GM19240 (cell line): ENCODE data around the gene LRRC15.
A peak's percentile ranks its signal among the peaks of the same experiment; 100 is the strongest.

Experiments
- DNase-seq: peaks from one replicate; pipeline ENCODE4 v3.0.0; 2011; ENCODE audit warnings: low spot score; ENCODE audit not compliant: insufficient read length

LRRC15 gene

DNA sequence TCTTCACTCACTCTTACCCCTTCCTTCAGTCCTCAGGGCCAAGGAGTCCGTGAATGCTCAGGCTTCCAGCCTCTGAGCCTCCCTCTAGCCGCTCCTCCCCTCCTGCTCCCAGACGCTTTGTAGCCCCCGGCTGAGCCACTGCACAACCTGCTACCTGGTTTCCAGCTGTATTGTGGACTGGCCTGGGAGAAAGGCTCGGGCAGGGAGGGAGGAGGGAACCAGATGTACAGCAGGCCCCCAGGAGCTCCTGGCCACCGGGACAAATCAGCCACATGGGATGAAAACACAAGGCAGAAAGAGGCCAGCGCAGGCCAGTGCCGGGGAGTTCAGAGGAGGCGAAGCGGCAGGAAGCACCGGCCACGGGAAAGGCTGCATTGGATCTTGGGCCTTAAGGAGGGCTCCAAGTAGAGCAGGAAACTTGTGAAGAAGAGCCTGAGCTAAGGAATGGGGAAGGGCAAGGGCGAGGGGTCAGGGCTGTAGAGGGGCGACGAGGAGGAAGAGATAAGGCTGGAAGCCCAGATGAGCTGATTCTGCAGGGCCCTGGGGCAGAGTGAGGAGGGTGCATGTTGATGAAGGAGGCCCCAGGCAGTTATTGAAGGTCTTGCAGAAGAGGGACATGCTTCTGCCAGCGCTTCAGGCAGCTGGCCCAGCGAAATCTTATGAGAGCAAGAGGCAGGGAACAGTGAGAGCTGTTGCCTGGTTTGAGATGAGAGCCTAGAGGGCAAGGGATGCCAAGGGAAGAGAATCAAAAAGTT is 32.8 kb downstream of the LRRC15 start:
- DNase-seq: no peak

DNA sequence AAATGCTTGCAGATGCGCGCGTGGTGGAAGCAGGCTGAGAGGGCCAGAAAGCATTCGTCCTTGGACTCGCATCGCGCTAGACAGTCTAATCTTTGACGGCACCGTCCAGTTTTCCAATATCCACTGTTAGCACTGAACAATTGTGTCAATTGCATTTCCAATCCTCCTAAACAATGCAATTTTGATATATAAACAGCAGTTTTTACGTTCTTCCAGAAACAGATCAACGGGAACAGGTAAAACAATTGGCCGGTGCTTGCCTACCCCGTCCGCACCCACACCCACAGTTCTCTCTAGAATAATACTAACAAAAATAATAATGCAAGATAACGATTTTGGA is 35.6 kb downstream of the LRRC15 start:
- no peak for DNase-seq

DNA sequence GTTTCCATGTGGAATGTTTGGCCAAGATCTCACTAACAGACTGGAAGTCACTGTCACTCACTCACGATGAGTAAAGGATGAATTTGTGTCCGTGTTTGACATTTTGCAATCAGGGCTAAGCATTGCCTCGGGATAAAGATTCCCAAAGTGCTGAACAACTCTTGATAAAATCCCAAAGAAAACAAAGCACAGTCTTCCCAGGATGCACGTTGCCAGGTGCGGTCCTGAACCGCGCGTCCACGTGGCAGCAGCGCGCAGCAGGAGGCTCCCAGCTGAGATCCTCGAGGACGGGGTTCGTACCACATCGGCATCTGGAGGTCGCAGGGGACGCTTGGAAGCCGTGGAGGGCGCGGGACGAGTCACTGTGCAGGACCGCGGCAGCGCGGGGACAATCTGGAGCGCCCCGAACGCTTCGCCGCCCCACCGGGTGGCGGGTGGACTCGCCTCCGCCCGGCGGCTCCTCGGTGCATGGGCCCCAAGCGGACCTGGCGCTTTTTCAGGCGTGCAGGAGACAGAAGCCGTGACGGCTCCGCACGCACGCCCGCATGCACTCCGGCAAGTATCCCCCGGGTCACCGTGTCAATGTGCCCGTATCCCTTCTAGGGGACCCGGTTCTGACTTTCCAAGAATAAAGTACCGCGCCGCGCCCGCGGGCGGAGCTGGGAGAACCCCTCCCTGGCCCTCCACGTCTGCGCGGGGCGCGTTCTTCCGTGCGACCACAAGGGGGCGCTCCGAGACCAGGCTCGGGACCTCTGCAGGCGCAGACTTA is 36.1 kb downstream of the LRRC15 start:
- DNase-seq: peak; percentile 65

DNA sequence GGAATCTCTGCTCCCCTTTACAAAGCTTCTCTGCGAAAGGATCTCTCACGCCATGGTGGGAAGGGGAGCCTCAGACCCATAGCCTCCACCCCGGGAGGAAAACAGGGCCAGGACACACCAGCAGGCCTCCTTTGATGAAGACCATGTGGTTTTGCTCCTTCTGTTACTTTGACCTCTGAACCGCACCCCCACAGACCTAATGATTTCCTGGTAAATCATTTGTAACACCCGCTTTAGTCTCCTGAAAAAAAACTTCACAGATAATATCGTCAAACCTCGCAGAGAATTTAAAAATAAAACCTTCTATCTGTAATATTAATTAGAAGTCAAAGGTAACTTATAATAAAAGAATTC is 36.7 kb downstream of the LRRC15 start:
- no peak for DNase-seq

DNA sequence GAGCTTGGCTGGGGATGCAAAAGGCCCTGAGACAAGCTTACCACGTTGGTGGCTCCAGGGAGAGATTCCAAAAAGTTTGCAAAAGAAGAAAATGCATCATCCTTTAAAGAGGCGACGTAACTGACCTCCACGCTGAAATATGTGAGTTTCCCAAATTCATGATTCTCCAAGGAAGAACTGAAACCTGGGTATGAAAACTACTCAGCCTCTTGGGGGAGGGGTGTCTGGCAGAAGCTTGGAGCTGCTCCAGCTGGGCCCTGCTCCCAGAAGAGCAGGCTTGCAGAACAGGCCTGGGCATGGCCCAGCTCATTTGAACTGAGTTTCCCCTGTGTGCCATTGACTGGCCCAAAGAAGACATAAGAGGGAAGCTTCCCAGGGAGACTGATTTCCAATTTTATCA is 39.0 kb downstream of the LRRC15 start:
- DNase-seq: no peak

DNA sequence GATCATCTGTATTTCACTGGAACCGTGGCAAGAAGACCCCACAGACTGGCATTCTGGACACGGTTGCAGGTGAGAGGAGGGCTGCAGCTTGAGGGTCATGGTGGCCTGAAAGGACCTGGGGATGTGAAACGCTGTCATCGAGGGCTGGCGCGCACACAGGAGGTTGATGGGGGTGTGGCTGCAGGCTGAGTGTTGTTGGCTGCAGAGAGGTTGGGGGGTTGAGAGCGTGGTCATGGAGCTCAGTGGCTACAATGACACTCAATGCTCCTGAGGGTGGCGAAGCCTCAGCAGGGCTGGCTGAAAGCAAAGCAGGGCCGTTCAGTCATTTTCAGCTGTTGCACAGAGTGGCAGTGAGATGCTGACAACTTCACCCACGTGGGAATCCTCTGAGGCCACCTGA is 39.4 kb downstream of the LRRC15 start:
- DNase-seq: no peak

DNA sequence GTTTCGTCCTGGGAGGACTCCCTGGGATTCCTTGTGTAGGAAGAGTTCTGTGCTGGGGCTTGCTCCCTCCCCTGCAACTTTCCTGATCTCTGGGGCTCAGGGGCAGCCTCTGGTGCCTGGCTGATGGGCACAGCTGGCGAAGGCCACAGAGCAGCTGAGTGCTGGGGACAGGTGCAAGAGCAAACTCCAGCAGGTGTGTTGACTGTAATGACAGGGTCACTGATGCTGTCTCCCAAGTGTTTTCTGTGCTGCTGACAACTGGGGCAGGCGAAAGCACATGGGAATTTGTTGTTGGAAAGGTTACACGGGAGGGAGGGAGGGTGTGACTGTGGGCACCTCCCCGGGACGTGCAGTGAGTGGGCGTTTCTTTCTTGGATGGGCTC is 40.0 kb downstream of the LRRC15 start:
- no peak for DNase-seq

DNA sequence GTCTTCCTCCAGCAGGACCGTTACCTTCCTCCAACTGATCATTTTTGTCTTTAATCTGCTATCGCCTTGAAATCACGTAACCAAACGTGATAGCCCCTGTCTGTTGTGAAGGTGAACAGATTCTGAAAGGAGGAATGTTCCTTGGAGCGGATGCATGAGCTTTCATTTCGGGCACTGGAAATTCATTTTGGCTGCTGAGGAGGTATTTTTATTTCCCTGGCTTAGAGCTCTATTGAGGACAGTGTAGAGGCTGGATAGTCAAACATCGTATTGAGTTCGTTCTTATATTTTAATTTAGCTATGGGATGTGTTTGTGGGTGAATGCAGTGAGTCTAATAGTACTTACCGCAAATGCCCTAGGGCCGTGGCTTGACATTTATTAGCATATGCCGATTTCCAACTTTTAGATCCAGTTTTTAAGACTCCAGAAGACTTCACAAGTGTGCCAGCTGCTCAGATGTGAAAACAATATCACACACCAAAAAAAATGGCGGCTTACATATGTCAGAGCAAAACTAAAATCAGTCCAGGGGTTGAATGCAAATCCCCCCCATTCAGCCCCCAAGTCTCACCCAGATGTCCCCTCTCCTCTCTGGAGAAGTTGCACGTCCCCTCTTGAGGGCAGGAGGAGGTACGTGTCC is 40.5 kb downstream of the LRRC15 start:
- DNase-seq: no peak

DNA sequence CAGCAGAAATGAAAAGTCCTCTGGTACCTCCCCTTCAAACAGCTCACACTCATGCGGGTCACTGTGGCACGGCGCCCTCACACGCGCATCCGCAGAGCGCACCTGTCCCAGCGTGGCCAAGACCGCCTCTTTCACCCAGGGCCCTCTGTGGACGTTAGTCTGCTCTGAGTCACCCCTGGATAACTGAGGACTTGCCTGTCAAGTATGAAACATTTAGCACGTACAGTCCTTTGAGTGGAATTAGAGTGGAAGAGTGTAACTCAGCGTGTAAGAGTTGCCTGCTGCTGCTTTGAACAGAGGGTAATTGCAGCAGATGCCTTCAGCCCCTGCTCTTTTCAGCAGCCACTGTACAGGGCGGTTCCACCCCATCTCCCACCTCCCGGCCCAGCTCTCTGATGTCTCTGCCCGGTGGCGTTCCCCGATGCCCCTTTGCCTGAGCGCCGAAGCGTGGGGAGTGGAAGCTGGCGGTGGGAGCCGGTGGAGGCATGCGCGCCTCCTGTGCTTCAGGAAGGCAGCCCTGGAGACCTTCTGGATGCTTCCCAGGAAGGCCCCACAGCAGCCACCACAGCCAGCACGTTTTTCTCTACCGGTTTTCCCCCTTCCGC is 41.4 kb downstream of the LRRC15 start:
- DNase-seq: no peak

DNA sequence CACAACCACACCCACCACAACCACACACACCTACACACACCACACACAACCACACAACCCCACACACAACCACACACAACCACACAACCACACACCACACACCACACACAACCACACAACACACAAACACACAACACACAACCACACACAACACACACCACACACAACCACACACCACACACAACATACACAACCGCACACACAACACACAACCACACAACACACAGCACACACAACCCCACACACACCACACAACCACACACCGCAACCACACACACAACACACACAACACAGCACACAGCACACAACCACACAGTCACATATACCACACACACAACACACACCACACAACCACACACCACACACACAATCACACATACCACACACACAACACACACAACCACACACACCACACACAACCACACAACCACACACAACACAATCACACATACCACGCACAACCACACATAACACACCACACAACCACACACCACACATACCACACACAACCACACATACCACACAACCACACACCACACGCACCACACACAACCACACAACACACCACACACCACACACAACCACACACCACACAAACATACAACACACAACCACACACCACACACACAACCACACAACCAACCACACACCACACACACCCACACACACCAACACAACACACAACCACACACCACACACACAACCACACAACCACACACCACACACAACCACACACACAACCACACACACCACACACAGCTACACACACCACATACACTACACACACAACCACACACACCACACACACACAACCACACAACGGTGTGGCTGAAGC is 42.1 kb downstream of the LRRC15 start:
- no peak for DNase-seq

DNA sequence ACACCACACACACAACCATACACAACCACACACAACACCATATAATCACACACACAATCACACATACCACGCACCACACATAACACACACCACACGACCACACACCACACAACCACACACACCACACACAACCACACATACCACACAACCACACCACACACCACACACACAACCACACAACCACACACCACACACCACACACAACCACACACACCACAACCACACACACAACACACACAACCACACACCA is 42.6 kb downstream of the LRRC15 start:
- no peak for DNase-seq

DNA sequence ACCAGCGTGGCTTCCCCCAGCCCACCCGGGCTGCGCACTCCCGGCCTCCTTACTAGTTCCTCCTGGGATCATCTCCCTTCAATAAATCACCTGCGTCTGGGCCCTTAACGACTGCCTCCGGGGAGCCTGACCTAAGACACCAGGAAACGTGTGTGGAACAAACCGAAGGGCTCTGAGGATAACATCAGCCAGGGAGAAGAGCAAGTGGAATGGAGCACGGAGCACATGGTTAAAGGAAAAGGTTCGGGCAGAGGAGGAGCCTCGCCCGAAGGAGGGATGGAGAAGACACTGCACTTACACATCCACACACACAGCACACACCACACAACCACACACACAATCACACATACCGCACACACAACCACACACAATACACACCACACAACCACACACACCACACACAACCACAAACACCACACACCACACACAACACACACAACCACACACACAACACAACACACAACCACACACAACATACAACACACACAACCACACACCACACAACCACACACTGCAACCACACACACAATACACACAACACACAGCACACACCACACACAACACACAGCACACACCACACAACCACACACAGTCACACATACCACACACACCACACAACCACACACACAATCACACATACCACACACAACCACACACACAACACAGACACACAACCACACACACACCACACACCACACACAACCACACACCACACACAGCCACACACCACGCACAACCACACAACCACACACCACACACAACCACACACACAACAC is 43.2 kb downstream of the LRRC15 start:
- DNase-seq: no peak

DNA sequence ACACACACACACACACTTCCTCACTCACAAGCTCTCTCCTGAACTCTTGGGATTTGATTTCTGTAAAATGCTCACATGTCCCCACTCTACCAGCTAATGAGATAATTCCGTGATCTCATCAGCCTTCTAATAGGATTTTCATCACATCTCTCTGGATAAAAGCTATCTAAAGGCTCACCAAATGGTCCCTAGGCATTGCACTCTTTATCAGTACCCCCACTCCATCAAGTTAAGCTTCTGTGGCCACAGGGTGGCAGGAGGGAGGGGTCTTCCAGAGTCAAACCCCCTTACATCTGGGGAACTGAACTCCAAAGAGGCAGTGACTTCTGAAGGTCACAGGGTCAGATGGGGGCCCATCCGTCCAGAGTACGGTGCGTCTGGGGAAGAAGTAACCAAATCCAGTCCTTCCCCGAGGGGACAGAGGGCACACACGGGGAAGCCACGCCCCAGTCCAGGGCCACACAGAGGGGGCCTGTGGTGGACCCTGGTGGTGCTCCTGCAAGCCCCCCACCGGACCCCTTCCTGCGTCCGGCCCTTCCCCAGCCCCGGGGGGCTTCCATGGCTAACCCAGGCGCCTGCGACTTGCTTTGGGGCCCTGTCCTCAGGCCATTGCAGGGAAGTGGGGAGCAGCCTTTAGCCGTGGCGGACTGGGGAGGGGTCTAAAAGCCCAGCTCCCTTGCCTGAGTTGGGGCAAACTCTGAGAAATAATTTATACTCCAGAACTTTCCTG is 44.0 kb downstream of the LRRC15 start:
- no peak for DNase-seq

DNA sequence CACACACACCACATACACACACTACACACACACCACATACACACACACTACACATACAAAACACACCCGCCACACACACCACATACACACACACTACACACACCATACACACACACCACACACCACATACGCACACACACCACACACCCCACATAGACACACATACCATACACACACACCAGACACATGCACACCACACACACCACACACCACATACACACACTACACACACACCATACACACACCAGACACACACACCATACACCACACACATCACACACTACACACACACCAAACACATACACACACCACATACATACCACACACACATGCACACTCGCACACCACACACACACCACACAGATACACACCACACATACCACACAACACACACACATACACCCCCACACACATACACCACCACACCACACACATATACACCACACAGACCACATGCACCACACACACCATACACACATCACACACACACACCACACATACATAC is 44.7 kb downstream of the LRRC15 start:
- no peak for DNase-seq

DNA sequence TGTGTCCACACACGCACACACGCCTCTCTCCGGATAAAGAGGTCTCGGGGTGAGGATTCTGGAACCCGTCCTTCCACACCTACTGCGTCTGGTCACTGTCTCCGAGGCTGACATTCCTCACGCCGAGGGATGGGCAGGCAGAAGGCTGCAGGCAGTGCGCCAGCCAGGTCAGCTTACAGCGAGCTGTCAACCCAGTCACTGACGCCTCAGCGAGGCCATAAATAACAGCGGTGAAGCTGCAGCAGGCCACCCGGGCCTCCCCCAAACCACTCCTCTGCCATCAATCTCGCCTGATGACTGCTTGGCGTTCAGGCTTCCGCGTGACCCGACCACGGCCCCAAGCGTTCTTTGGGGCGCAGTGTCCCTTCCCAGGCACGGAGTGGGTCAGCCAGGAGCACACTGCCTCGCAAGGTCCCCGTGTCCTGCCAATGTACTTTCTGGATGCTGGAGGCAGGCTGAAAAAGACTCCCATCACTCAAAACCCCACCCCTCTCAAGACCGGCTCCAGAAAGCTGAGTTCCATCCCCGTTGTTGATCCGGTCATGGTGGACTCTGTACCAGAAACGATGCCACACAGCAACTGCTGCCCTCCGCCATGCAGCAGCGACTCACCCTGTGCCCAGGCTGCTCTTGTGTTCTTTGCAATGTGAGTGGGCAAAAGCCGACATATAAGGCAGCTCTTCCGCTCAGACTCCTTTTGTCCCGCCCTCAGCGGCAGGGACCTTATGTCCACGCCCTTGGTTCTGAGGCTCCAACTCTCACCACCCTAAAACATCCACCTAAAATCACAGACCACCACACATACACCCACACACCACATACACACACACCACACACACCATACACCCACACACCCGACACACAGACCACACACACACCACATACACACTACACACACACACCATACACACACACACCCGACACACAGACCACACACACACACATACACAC is 45.5 kb downstream of the LRRC15 start:
- no peak for DNase-seq

DNA sequence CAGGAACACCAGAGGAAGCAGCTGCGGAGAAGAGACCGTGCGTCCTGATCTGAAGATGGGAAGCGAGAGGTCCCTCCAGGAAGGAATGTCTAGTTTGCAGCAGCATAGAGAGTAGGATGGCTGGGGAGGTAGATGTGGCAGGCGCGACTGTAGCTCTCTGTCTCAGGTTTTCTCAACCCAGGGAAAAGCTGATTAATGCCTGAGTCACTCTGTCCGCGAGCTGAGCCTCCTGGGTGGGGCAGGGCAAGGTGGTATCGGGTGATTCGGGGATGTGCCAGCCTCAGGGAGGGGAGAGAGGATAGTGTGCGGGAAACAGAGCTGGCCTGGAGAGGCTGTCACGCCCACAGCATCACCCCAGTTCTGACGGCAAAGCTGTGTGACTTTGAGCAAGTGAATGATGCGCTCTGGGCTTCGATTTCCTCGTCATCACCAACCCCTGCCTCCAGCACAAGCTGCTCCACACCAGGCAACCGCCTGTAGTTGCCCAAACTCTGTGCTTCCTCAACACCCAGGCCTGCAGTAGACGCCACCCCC is 46.8 kb downstream of the LRRC15 start:
- DNase-seq: no peak

DNA sequence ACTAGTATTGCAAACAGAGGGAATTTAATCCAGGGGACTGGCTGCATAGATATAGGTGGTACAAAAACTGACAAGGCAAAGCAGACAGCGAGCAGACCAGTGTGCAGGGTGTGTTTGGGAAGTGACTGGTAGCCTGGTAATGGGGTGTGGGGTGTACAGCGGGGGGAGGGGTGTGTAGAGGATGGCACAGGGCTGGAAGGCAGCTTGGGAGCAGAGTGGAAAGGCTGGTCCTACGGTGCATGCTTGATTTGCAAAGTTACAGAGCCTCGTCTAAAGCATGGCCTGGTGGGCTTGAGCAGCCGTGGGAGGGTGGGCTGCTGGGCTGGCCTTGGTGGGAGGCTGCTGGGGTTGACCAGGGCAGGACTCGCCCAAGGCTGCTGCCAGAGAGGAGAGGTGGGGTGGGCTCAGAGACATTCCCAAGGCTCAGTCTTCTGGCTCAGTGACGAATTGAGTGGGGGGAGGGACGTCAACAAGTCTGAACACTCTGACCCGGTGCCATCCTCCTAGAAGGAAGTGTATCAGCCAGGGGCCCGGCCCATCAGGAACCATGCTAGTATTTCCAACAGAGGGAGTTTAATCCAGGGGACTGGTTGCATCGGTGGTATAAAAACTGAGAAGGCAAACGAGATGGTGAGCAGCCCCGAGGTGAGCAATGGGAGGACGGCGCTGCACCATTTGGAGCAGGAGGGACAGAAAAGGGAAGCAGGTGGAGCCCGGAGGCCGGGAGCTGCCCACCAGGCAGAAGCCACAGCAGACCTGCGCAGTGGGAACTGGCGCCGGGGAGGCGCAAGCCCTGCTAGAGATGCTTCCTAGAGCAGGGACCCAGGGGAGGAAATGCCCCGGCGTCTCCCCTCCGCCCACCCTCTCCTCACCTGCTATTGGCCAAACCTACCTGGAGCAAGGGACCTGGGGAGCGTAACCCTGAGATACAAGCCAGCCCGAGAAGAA is 47.6 kb downstream of the LRRC15 start:
- DNase-seq: no peak
